Breast epithelium (tissue), 4 donors: ENCODE data around the gene EML1. TPM values are rescaled to one million over a fixed set of nuclear protein-coding genes. Genes with fewer than 3 reads are reported as not detected.

Experiments
- DNase-seq, 2 donors: peaks; one replicate each; pipeline ENCODE4 v3.0.0-alpha.2; 2019; ENCODE audit warnings: low spot score in 2 of 2
- H3K27ac ChIP-seq, 2 donors: fragments of 200-600 bp; sonication (generic) in 1 of 2; one replicate each; pipeline ENCODE4 v1.5.1; 2016 to 2019; ENCODE audit warnings: mild to moderate bottlenecking in 1 of 2
- H3K27me3 ChIP-seq, 2 donors: fragments of 200-600 bp; sonication (generic) in 1 of 2; one replicate each; pipeline versions ENCODE4 v1.5.1 to v1.6.0; 2017 to 2019; ENCODE audit warnings: control low read depth in 1 of 2, mild to moderate bottlenecking in 1 of 2
- H3K36me3 ChIP-seq: fragments of 200-600 bp; one replicate; pipeline ENCODE4 v1.5.1; 2019
- H3K4me1 ChIP-seq, 2 donors: fragments of 200-600 bp; sonication (generic); one replicate each; pipeline ENCODE4 v1.5.1; 2016 to 2019; ENCODE audit warnings: control low read depth in 1 of 2
- H3K4me3 ChIP-seq, 3 donors: fragments of 200-600 bp; sonication (generic); 1 replicate in 2 of 3; 2 replicates in 1 of 3; pipeline ENCODE4 v1.5.1; 2016 to 2019; ENCODE audit warnings: mild to moderate bottlenecking in 3 of 3, moderate library complexity in 2 of 3
- H3K9me3 ChIP-seq, 2 donors: fragments of 200-600 bp; sonication (generic) in 1 of 2; one replicate each; pipeline ENCODE4 v1.5.1; 2016 to 2019; ENCODE audit warnings: control low read depth in 1 of 2
- POLR2A ChIP-seq: fragments of 450-650 bp; IDR thresholded peaks from one replicate; pipeline ENCODE4 v1.6.1; 2016; ENCODE audit warnings: antibody characterized with exemption, mild to moderate bottlenecking, moderate library complexity
- POLR2AphosphoS5 ChIP-seq, 3 donors: sonication (generic); formaldehyde crosslinking; IDR thresholded peaks; one replicate each; pipeline ENCODE4 v1.6.1; 2017; ENCODE audit warnings: antibody characterized with exemption in 3 of 3
- intact Hi-C: fragments of 100-400 bp; cut with DNase I; formaldehyde crosslinking; loops from one replicate; pipeline ENCODE4 v1.15.1; 2023; ENCODE audit warnings: low total_unique reads
- total RNA-seq, 3 donors: library from RNA; depleted of rRNA; stranded (reverse); fragments of >200 nt; gene quantifications; one replicate each; pipeline ENCODE4 v1.1.0, GENCODE V29; 2016
- TF ChIP-seq, protein P1 (sequence below), 3 donors: fragments of 450-650 bp; IDR thresholded peaks; one replicate each; pipeline ENCODE4 v1.5.1; 2016 to 2017; ENCODE audit warnings: antibody characterized with exemption in 3 of 3, mild to moderate bottlenecking in 3 of 3, moderate library complexity in 3 of 3

The EML1 gene
- total RNA-seq, 3 donors from 2014 or later = 11.3 to 26.1 (median 25.9) TPM

DNA sequence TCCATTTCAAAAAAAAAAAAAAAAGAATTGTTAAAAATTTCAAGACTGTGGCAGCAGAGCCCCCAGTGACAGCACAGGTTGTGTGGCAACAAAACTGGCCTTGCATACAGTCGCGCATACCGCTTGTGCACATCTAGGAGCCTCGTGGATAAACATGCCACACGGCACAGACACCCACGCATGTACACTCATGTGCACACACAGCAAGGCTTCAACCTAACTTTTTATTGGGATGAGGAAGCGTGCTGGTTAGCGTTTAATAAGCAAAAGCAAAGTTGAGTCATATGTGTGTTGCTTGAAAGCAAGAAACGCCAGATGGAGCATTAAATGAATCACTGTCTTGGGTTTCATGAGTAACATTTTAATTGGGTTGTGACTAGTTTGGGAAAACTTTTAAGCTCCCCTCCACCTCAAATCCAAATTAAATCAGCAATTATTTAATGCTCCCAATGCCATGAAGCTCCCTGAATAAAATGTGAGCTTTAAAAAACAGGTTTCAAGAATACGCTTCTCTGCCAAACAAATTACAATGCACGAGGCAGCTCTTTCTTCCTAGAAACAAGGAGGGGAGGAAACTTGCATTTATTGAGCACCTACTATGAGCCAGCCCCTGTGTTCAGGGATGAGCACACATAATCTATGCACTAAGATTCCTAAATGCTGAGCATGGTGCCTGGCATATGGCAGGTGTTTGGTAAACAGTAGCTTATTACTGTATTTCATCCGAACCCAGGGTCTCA is 35.7 kb upstream of the EML1 start:
- Histone ChIP-seq H3K4me3 (no peak overlapping the region), H3K4me1 (no peaks in the 10 kb centered on the region)
- intact Hi-C loops = loop anchor here (5.0 kb wide), 1 partner anchor 835 kb away; no protein-coding TSS in a partner anchor

GRCh38 chr14:99758121-99758821 is 34.9 kb upstream of the EML1 start:
- Histone ChIP-seq H3K9me3 (no peaks in the 10 kb centered on the region), H3K4me3 (no peak overlapping the region), H3K27me3 (peaks cover 0 to 5% of the 10 kb centered on the region in 2 donors), H3K4me1 (no peaks in the 10 kb centered on the region), H3K27ac (no peak overlapping the region), H3K36me3 (no peaks in the 10 kb centered on the region)
- DNase-seq = no peak
- TF ChIP-seq POLR2A (no peak), POLR2AphosphoS5 (IDR thresholded peaks at IDR 0.05) (no peak)
- TF ChIP-seq, protein P1, sequence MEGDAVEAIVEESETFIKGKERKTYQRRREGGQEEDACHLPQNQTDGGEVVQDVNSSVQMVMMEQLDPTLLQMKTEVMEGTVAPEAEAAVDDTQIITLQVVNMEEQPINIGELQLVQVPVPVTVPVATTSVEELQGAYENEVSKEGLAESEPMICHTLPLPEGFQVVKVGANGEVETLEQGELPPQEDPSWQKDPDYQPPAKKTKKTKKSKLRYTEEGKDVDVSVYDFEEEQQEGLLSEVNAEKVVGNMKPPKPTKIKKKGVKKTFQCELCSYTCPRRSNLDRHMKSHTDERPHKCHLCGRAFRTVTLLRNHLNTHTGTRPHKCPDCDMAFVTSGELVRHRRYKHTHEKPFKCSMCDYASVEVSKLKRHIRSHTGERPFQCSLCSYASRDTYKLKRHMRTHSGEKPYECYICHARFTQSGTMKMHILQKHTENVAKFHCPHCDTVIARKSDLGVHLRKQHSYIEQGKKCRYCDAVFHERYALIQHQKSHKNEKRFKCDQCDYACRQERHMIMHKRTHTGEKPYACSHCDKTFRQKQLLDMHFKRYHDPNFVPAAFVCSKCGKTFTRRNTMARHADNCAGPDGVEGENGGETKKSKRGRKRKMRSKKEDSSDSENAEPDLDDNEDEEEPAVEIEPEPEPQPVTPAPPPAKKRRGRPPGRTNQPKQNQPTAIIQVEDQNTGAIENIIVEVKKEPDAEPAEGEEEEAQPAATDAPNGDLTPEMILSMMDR (IDR thresholded peaks at IDR 0.05) = no peak
- intact Hi-C loops = loop anchor here (5.0 kb wide), 1 partner anchor 834 kb away; no protein-coding TSS in a partner anchor

More for the DNA sequence above, 35.7 kb upstream of the EML1 start:
- no peaks in the 10 kb centered on the region for H3K9me3 ChIP-seq
- H3K36me3 ChIP-seq = no peaks in the 10 kb centered on the region
- no peak overlapping the region for H3K27ac ChIP-seq
- peaks cover 0 to 5% of the 10 kb centered on the region in 2 donors for H3K27me3 ChIP-seq
- no peak for DNase-seq
- TF ChIP-seq POLR2A (no peak), POLR2AphosphoS5 (IDR thresholded peaks at IDR 0.05) (no peak)
- TF ChIP-seq, protein P1 (IDR thresholded peaks at IDR 0.05) = no peak

DNA sequence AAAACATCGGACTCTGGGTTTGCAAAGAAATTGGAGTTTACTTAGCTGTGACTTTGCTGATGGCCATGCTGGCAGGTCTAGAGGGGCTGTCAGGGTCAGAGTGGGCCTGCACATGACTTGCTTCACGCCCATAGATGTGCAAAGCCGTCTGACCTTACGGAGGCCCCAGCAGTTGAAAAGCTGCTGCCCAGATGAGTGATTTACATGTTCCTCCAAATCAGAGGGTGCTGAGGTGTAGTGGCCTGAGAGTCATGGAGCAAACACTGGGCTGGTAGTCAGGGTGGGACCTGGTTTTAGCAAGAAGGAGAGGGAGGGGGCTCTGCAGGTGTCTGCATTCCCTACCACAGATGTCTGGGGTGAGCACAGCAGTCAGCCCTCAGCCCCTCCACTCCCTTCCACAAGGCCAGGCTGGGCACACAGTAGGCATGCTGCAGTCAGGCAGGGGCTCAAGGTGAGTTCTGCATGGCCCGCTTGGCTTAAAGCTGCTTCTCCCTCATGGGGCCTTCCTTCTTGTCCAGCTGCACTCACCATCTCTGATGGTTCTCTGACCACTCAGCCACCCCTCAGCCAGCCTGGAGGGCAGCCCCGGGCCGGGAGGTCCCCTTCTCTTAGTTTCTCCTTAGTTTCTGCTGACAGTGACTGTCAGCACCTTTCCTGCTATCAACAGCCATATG is 34.2 kb upstream of the EML1 start:
- Histone ChIP-seq H3K9me3 (no peaks in the 10 kb centered on the region), H3K27ac (no peak overlapping the region), H3K36me3 (no peaks in the 10 kb centered on the region), H3K4me3 (no peak overlapping the region), H3K27me3 (peaks cover 0 to 5% of the 10 kb centered on the region in 2 donors), H3K4me1 (no peaks in the 10 kb centered on the region)
- no peak for DNase-seq
- intact Hi-C loops = loop anchor here (5.0 kb wide), 1 partner anchor 833 kb away; no protein-coding TSS in a partner anchor
- TF ChIP-seq, protein P1 (IDR thresholded peaks at IDR 0.05) = no peak
- TF ChIP-seq POLR2A (no peak), POLR2AphosphoS5 (IDR thresholded peaks at IDR 0.05) (no peak)

DNA sequence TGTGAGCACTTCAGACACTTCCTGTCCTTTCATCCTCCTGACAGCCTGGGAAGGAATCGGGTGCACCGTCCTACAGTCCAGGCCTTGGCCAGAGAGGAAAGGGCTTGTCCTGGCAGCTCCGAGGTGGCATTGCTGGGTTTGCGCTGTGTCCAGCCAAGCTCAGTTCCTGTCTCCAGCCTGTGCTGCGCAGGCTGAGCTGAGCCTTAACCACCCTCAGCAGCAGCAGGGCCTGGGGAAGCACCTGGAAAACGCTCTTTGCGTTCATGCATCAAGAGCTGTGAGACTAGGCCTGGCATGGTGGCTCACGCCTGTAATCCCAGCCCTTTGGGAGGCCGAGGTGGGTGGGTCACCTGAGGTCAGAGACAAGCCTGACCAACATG is 33.7 kb upstream of the EML1 start:
- Histone ChIP-seq H3K36me3 (no peaks in the 10 kb centered on the region), H3K4me1 (no peaks in the 10 kb centered on the region), H3K27me3 (peaks cover 0 to 5% of the 10 kb centered on the region in 2 donors), H3K9me3 (no peaks in the 10 kb centered on the region), H3K27ac (no peak overlapping the region), H3K4me3 (no peak overlapping the region)
- no peak for DNase-seq
- TF ChIP-seq POLR2A (no peak), POLR2AphosphoS5 (IDR thresholded peaks at IDR 0.05) (no peak)
- TF ChIP-seq, protein P1 (IDR thresholded peaks at IDR 0.05) = no peak
- intact Hi-C loops = loop anchor here (5.0 kb wide), 1 partner anchor 833 kb away; no protein-coding TSS in a partner anchor
